Hepatocyte (in vitro differentiated cells): ENCODE data around the gene DAPK2. TPM values are rescaled to one million over a fixed set of nuclear protein-coding genes. Genes with fewer than 3 reads are reported as not detected.

Experiments used
- DNase-seq: peaks from one replicate; pipeline ENCODE4 v3.0.0-alpha.2; 2016; ENCODE audit warnings: low spot score
- H2AFZ ChIP-seq: fragments of 200-600 bp; sonication (generic); 2 replicates; pipeline ENCODE4 v1.6.0; 2016; ENCODE audit warnings: antibody characterized with exemption, mild to moderate bottlenecking
- H3K27ac ChIP-seq: fragments of 200-600 bp; sonication (generic); 2 replicates; pipeline ENCODE4 v1.5.1; 2016; ENCODE audit warnings: mild to moderate bottlenecking
- H3K27me3 ChIP-seq: fragments of 200-600 bp; sonication (generic); 2 replicates; pipeline ENCODE4 v1.6.1; 2016
- H3K36me3 ChIP-seq: fragments of 200-600 bp; sonication (generic); replicated peaks from 2 replicates; pipeline ENCODE4 v1.5.1; 2016; ENCODE audit warnings: low read depth; ENCODE audit not compliant: insufficient read depth
- H3K4me1 ChIP-seq: fragments of 200-600 bp; sonication (generic); 2 replicates; pipeline ENCODE4 v1.5.1; 2016; ENCODE audit warnings: mild to moderate bottlenecking, moderate library complexity; ENCODE audit not compliant: insufficient read depth
- H3K4me2 ChIP-seq: fragments of 200-600 bp; sonication (generic); 2 replicates; pipeline ENCODE4 v1.6.0; 2016
- H3K4me3 ChIP-seq: fragments of 200-600 bp; sonication (generic); 2 replicates; pipeline ENCODE4 v1.5.1; 2016; ENCODE audit warnings: mild to moderate bottlenecking
- H3K79me2 ChIP-seq: fragments of 200-600 bp; sonication (generic); 2 replicates; pipeline ENCODE4 v1.6.0; 2017; ENCODE audit warnings: mild to moderate bottlenecking
- H3K9me2 ChIP-seq: fragments of 200-600 bp; sonication (generic); replicated peaks from 2 replicates; pipeline ENCODE4 v1.6.0; 2017; ENCODE audit warnings: mild to moderate bottlenecking; ENCODE audit not compliant: insufficient read depth
- H3K9me3 ChIP-seq: fragments of 200-600 bp; sonication (generic); 2 replicates; pipeline ENCODE4 v1.5.1; 2016; ENCODE audit warnings: low read depth, mild to moderate bottlenecking
- H4K20me1 ChIP-seq: fragments of 200-600 bp; sonication (generic); 2 replicates; pipeline ENCODE4 v1.6.0; 2016; ENCODE audit warnings: mild to moderate bottlenecking; ENCODE audit not compliant: insufficient read depth, poor library complexity, severe bottlenecking
- CTCF ChIP-seq: fragments of 200-600 bp; sonication (generic); IDR thresholded peaks from 2 replicates; pipeline ENCODE4 v1.5.1; 2016; ENCODE audit warnings: antibody characterized with exemption, mild to moderate bottlenecking; ENCODE audit not compliant: poor library complexity
- EZH2 ChIP-seq: fragments of 200-600 bp; sonication (generic); IDR thresholded peaks from 2 replicates; pipeline ENCODE4 v1.6.1; 2016; ENCODE audit warnings: antibody characterized with exemption, mild to moderate bottlenecking, borderline replicate concordance
- EZH2phosphoT487 ChIP-seq: fragments of 200-600 bp; sonication (generic); IDR thresholded peaks from one replicate; pipeline ENCODE4 v1.6.1; 2018; ENCODE audit warnings: antibody characterized with exemption, mild to moderate bottlenecking, low read depth, moderate library complexity; ENCODE audit not compliant: unreplicated experiment, severe bottlenecking
- WGBS: methylation state at CpG from one replicate; pipeline ENCODE4 v1.1.6; 2016; ENCODE audit warnings: low lambda C conversion rate; ENCODE audit errors: missing lambda C conversion rate; 5-methylcytosine and 5-hydroxymethylcytosine counted together
- polyA plus RNA-seq: library from polyadenylated mRNA; unstranded; fragments of >200 nt; fragmentation: Nextera tagmentation; extraction: Ambion mirVana; gene quantifications from 2 replicates; pipeline ENCODE4 v1.2.1, GENCODE V29; 2016
- total RNA-seq: library from RNA; depleted of rRNA; stranded (reverse); fragments of >200 nt; gene quantifications from 2 replicates; pipeline ENCODE4 v1.2.3, GENCODE V29; 2014

Gene DAPK2
- total and polyA plus RNA-seq, 2 experiments from 2014 or later = 4.9 to 5.1 TPM

GRCh38 chr15:63997715-63998442 lies 48.4 kb downstream of the DAPK2 start:
- WGBS = 93% methylated on average over 4 of the region's 4 CpGs

DNA sequence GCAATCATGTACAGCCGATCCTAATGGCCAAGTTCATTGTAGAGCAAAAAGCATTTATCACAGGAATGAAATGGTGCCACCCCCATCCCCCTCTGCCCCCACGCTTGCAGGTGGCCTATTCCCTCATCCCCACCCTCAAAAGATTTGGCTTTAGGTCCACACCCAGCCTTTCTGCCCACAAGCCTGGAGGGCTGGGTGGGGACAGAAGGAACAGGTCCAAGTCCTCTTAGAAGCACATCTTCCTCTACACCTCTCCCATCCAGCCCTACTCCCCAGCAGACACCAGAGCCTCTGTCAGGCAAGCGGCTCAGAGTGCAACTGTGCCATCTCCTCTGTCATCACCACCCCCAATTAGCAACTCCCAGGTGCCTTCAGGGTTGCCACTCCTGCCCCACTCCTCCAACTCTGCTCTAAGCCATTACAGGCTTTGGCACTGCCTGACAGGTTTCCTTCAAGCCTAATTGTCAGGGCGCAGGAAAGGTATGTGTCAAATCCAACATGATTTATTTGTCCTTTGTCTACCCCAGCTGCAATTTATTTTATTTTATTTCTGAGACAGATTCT lies 49.4 kb downstream of the DAPK2 start:
- Histone ChIP-seq H3K36me3 (no peaks in the 10 kb centered on the region), H3K79me2 (no peaks in the 10 kb centered on the region), H4K20me1 (no peaks in the 10 kb centered on the region), H3K4me3 (no peak overlapping the region), H3K9me3 (no peaks in the 10 kb centered on the region), H3K4me2 (no peak overlapping the region), H3K27ac (no peak overlapping the region), H3K4me1 (peaks cover 3% of the 10 kb centered on the region), H2AFZ (no peak overlapping the region), H3K9me2 (no peaks in the 10 kb centered on the region), H3K27me3 (no peaks in the 10 kb centered on the region)
- DNase-seq = no peak
- no peak for TF ChIP-seq CTCF
- TF ChIP-seq EZH2 = no peak
- no peak for TF ChIP-seq EZH2phosphoT487
- 94% methylated on average over 4 of the region's 4 CpGs for whole genome bisulfite sequencing

More at GRCh38 chr15:63997715-63998442, 48.4 kb downstream of the DAPK2 start:
- Histone ChIP-seq H3K27me3 (no peaks in the 10 kb centered on the region), H3K9me2 (no peaks in the 10 kb centered on the region), H3K36me3 (no peaks in the 10 kb centered on the region), H2AFZ (no peak overlapping the region), H3K4me1 (peaks cover 3% of the 10 kb centered on the region), H3K27ac (no peak overlapping the region), H4K20me1 (no peaks in the 10 kb centered on the region), H3K4me2 (no peak overlapping the region), H3K79me2 (no peaks in the 10 kb centered on the region), H3K9me3 (no peaks in the 10 kb centered on the region), H3K4me3 (no peak overlapping the region)
- no peak for TF ChIP-seq EZH2phosphoT487
- no peak for TF ChIP-seq CTCF
- TF ChIP-seq EZH2 = no peak
- no peak for DNase-seq

GRCh38 chr15:63995789-63996188 lies 50.5 kb downstream of the DAPK2 start:
- Histone ChIP-seq H4K20me1 (no peaks in the 10 kb centered on the region), H3K4me3 (no peak overlapping the region)
- 74% methylated on average over 1 of the region's 1 CpG for WGBS

More at GRCh38 chr15:63995789-63996188, 50.5 kb downstream of the DAPK2 start:
- Histone ChIP-seq H3K36me3 (no peaks in the 10 kb centered on the region), H3K27me3 (no peaks in the 10 kb centered on the region), H2AFZ (no peak overlapping the region), H3K27ac (no peak overlapping the region), H3K4me2 (no peak overlapping the region), H3K4me1 (peaks cover 3% of the 10 kb centered on the region), H3K79me2 (no peaks in the 10 kb centered on the region), H3K9me3 (no peaks in the 10 kb centered on the region), H3K9me2 (no peaks in the 10 kb centered on the region)
- no peak for TF ChIP-seq EZH2
- no peak for TF ChIP-seq EZH2phosphoT487
- no peak for TF ChIP-seq CTCF
- no peak for DNase-seq
